Measurements from ENCODE around the gene RERE. TPM values are rescaled to one million over a fixed set of nuclear protein-coding genes. Genes with fewer than 3 reads are reported as not detected.

The RERE gene
- total and polyA plus RNA-seq, 2 experiments from 2014 or later, result 148 to 170 TPM

DNA sequence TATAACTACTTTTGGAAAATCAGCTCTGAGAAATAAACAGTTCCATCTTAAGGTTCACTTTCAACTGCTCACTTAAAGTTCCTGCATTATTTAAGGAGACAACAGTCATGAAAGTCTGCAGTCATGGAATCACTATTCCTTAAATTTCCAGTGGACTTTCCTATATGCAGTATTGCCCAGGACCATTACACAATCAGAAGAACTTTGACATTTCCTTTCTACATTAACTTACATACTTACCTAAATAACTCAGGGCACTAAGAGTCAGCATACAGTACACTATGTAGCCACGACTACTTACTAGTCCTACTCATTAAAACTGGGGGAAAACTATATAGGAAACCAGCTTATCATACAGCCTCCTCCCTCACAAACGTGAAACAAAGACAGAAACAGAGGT is 279.4 kb downstream of the RERE start:
- Histone ChIP-seq H3F3A (replicated peaks; ENCODE audit: low read depth) (no peaks in the 10 kb centered on the region), H3K79me2 (replicated peaks; ENCODE audit: insufficient read depth) (peaks cover 47% of the 10 kb centered on the region), H3K4me1 (ENCODE audit: insufficient read depth) (no peaks in the 10 kb centered on the region), H3K9me2 (ENCODE audit: insufficient read depth) (no peaks in the 10 kb centered on the region), H4K20me1 (replicated peaks; ENCODE audit: insufficient read depth) (peaks cover 15% of the 10 kb centered on the region; the same call in 1 of the 2 replicates), H3K27ac (ENCODE audit: low read depth) (no peak overlapping the region), H3K27me3 (ENCODE audit: insufficient read depth) (no peaks in the 10 kb centered on the region), H2AFZ (no peak overlapping the region), H3K36me3 (ENCODE audit: insufficient read depth) (no peaks in the 10 kb centered on the region), H3K4me3 (no peak overlapping the region), H3K4me2 (no peak overlapping the region)
- Mint-ChIP-seq H3K4me3 (no peak overlapping the region), H3K27ac (no peak overlapping the region), H3K27me3 (ENCODE audit: insufficient read depth, low read depth, poor library complexity) (peaks cover 5% of the 10 kb centered on the region), H3K4me1 (no peaks in the 10 kb centered on the region; the same call in 2 of the 3 replicates), H3K9me3 (no peaks in the 10 kb centered on the region), H3K36me3 (ENCODE audit: low read depth) (peaks cover 18% of the 10 kb centered on the region; the same call in 2 of the 3 replicates)
- ATAC-seq (no peak), DNase-seq (ENCODE audit: low spot score) (no peak)
- TF ChIP-seq, protein P1, sequence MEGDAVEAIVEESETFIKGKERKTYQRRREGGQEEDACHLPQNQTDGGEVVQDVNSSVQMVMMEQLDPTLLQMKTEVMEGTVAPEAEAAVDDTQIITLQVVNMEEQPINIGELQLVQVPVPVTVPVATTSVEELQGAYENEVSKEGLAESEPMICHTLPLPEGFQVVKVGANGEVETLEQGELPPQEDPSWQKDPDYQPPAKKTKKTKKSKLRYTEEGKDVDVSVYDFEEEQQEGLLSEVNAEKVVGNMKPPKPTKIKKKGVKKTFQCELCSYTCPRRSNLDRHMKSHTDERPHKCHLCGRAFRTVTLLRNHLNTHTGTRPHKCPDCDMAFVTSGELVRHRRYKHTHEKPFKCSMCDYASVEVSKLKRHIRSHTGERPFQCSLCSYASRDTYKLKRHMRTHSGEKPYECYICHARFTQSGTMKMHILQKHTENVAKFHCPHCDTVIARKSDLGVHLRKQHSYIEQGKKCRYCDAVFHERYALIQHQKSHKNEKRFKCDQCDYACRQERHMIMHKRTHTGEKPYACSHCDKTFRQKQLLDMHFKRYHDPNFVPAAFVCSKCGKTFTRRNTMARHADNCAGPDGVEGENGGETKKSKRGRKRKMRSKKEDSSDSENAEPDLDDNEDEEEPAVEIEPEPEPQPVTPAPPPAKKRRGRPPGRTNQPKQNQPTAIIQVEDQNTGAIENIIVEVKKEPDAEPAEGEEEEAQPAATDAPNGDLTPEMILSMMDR (conservative IDR thresholded peaks at IDR 0.05; ENCODE audit: low read depth in 2 of 2), result no peak
- TF ChIP-seq EZH2 (IDR thresholded peaks at IDR 0.05; ENCODE audit: low read depth, unreplicated experiment) (no peak), EZH2phosphoT487 (IDR thresholded peaks at IDR 0.05; ENCODE audit: unreplicated experiment) (no peak), JUNB (IDR thresholded peaks at IDR 0.05; ENCODE audit: unreplicated experiment) (no peak), POLR2AphosphoS5 (IDR thresholded peaks at IDR 0.05; ENCODE audit: low read depth) (no peak), ZNF114 (CRISPR knock-in tag; IDR thresholded peaks at IDR 0.05) (no peak)
- TF ChIP-seq, protein P2, sequence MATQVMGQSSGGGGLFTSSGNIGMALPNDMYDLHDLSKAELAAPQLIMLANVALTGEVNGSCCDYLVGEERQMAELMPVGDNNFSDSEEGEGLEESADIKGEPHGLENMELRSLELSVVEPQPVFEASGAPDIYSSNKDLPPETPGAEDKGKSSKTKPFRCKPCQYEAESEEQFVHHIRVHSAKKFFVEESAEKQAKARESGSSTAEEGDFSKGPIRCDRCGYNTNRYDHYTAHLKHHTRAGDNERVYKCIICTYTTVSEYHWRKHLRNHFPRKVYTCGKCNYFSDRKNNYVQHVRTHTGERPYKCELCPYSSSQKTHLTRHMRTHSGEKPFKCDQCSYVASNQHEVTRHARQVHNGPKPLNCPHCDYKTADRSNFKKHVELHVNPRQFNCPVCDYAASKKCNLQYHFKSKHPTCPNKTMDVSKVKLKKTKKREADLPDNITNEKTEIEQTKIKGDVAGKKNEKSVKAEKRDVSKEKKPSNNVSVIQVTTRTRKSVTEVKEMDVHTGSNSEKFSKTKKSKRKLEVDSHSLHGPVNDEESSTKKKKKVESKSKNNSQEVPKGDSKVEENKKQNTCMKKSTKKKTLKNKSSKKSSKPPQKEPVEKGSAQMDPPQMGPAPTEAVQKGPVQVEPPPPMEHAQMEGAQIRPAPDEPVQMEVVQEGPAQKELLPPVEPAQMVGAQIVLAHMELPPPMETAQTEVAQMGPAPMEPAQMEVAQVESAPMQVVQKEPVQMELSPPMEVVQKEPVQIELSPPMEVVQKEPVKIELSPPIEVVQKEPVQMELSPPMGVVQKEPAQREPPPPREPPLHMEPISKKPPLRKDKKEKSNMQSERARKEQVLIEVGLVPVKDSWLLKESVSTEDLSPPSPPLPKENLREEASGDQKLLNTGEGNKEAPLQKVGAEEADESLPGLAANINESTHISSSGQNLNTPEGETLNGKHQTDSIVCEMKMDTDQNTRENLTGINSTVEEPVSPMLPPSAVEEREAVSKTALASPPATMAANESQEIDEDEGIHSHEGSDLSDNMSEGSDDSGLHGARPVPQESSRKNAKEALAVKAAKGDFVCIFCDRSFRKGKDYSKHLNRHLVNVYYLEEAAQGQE (IDR thresholded peaks at IDR 0.05; ENCODE audit: unreplicated experiment), result no peak

DNA sequence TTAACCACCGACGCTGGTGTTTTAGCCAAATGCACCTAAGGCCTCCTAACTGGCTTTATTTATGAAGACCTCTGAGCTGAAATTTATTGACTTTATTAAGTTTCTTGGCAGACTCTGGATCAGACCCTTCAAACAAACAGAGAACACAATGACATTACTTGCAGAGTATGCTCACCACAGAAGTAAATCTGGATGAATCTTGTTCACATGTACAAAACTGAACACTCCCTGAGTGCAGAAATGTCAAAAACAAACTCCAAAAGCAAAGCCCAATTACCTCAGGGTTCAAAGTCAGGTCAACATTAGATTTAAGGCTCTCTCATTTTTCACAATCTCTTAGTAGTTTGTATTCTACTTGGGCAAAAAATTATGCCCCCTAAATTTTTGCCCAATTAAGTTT is 280.9 kb downstream of the RERE start:
- H3K27me3 ChIP-seq (ENCODE audit: insufficient read depth), result no peaks in the 10 kb centered on the region
- no peaks in the 10 kb centered on the region; the same call in 2 of the 3 replicates for H3K4me1 Mint-ChIP-seq
- H2AFZ ChIP-seq, result no peak overlapping the region
- H3K79me2 ChIP-seq (replicated peaks; ENCODE audit: insufficient read depth), result peaks cover 51% of the 10 kb centered on the region
- TF ChIP-seq, protein P3, sequence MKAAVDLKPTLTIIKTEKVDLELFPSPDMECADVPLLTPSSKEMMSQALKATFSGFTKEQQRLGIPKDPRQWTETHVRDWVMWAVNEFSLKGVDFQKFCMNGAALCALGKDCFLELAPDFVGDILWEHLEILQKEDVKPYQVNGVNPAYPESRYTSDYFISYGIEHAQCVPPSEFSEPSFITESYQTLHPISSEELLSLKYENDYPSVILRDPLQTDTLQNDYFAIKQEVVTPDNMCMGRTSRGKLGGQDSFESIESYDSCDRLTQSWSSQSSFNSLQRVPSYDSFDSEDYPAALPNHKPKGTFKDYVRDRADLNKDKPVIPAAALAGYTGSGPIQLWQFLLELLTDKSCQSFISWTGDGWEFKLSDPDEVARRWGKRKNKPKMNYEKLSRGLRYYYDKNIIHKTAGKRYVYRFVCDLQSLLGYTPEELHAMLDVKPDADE (IDR thresholded peaks at IDR 0.05), result no peak
- H3K27ac Mint-ChIP-seq, result no peak overlapping the region
- no peak overlapping the region for H3K27ac ChIP-seq (ENCODE audit: low read depth)
- no peak for DNase-seq (ENCODE audit: low spot score)
- ATAC-seq, result no peak
- H3K4me3 Mint-ChIP-seq, result no peak overlapping the region
- H3K27me3 Mint-ChIP-seq (ENCODE audit: insufficient read depth, low read depth, poor library complexity), result peaks cover 5% of the 10 kb centered on the region
- H3F3A ChIP-seq (replicated peaks; ENCODE audit: low read depth), result no peaks in the 10 kb centered on the region
- no peaks in the 10 kb centered on the region for H3K9me2 ChIP-seq (ENCODE audit: insufficient read depth)
- H3K4me1 ChIP-seq (ENCODE audit: insufficient read depth), result no peaks in the 10 kb centered on the region
- peaks cover 18% of the 10 kb centered on the region; the same call in 2 of the 3 replicates for H3K36me3 Mint-ChIP-seq (ENCODE audit: low read depth)
- H4K20me1 ChIP-seq (replicated peaks; ENCODE audit: insufficient read depth), result peaks cover 19% of the 10 kb centered on the region; the same call in 1 of the 2 replicates
- no peaks in the 10 kb centered on the region for H3K9me3 Mint-ChIP-seq
- no peaks in the 10 kb centered on the region for H3K36me3 ChIP-seq (ENCODE audit: insufficient read depth)
- H3K4me3 ChIP-seq, result no peak overlapping the region
- H3K4me2 ChIP-seq, result no peak overlapping the region
